Adrenal gland (tissue), 5 donors: ENCODE data around the gene CAPSL.

ENCODE experiments used
- POLR2A ChIP-seq, 2 donors: fragments of 450-650 bp; IDR thresholded peaks; one replicate each; pipeline ENCODE4 v1.6.1; 2017; ENCODE audit warnings: antibody characterized with exemption in 2 of 2, mild to moderate bottlenecking in 2 of 2, moderate library complexity in 1 of 2
- TF ChIP-seq, protein P1 (sequence below), 6 experiments: fragments of 450-650 bp in 4 of 6; fragments of 200-600 bp in 2 of 6; sonication (generic) in 1 of 6; IDR thresholded peaks; 1 replicate in 5 of 6; 2 replicates in 1 of 6; pipeline versions ENCODE4 v1.5.1 to v1.8.0; 2016 to 2021; ENCODE audit warnings: antibody characterized with exemption in 6 of 6, mild to moderate bottlenecking in 2 of 6, moderate library complexity in 1 of 6
- donor health status: DM: no; HTN: no; CAD: no.

DNA sequence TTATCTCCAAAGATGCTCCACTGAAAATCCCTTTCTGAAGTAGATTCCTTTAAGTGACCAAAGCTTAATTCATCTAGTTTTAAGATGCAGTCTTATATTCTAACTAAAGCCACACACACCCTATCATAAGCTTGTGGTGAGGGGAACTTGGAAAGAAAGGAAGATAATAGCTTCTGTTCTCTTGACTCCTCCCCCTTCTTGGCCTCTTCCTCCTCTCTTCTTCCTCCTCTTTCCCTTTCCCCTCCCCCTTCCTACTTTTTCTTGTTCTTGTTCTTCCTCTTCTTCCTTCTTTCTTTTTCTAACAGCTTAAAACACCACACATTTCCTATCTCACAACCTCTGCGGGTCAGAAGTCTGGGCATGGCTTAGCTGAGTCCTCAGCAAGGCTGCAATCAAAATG is 58.3 kb downstream of the CAPSL start:
- TF ChIP-seq, protein P1, sequence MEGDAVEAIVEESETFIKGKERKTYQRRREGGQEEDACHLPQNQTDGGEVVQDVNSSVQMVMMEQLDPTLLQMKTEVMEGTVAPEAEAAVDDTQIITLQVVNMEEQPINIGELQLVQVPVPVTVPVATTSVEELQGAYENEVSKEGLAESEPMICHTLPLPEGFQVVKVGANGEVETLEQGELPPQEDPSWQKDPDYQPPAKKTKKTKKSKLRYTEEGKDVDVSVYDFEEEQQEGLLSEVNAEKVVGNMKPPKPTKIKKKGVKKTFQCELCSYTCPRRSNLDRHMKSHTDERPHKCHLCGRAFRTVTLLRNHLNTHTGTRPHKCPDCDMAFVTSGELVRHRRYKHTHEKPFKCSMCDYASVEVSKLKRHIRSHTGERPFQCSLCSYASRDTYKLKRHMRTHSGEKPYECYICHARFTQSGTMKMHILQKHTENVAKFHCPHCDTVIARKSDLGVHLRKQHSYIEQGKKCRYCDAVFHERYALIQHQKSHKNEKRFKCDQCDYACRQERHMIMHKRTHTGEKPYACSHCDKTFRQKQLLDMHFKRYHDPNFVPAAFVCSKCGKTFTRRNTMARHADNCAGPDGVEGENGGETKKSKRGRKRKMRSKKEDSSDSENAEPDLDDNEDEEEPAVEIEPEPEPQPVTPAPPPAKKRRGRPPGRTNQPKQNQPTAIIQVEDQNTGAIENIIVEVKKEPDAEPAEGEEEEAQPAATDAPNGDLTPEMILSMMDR (IDR thresholded peaks at IDR 0.05), result no peak
- TF ChIP-seq POLR2A (IDR thresholded peaks at IDR 0.05), result no peak
